ENCODE results near the gene RHBDL1.

GRCh38 chr16:675884-676564 lies 553 bp downstream of the RHBDL1 start:
- TF ChIP-seq EP300 (IDR thresholded peaks at IDR 0.05; ENCODE audit: borderline replicate concordance in 1 of 2, low read depth in 2 of 2, low read length in 2 of 2): no peak
- TF ChIP-seq BRCA1 (IDR thresholded peaks at IDR 0.05; ENCODE audit: low read depth, low read length): no peak
- no peak for TF ChIP-seq POLR2A (IDR thresholded peaks at IDR 0.05; ENCODE audit: control extremely low read depth in 1 of 2, low read depth in 2 of 2, low read length in 2 of 2)
- TF ChIP-seq KDM5A (IDR thresholded peaks at IDR 0.05; ENCODE audit: low read length): no peak
- TF ChIP-seq, protein P1, sequence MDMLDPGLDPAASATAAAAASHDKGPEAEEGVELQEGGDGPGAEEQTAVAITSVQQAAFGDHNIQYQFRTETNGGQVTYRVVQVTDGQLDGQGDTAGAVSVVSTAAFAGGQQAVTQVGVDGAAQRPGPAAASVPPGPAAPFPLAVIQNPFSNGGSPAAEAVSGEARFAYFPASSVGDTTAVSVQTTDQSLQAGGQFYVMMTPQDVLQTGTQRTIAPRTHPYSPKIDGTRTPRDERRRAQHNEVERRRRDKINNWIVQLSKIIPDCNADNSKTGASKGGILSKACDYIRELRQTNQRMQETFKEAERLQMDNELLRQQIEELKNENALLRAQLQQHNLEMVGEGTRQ (IDR thresholded peaks at IDR 0.05; ENCODE audit: low read length): no peak
- TF ChIP-seq CBX5 (IDR thresholded peaks at IDR 0.05; ENCODE audit: low read depth, low read length): no peak
- TF ChIP-seq YY1 (IDR thresholded peaks at IDR 0.05; ENCODE audit: low read depth, low read length): no peak
- TF ChIP-seq CTCF (IDR thresholded peaks at IDR 0.05; ENCODE audit: control extremely low read depth in 1 of 3, insufficient read depth in 1 of 3, low read depth in 1 of 3, low read length in 3 of 3): no peak
- no peak for TF ChIP-seq TBP (IDR thresholded peaks at IDR 0.05; ENCODE audit: low read depth, low read length)
- no peak for TF ChIP-seq NANOG (IDR thresholded peaks at IDR 0.05; ENCODE audit: insufficient read depth, low read depth, low read length, poor library complexity, severe bottlenecking)
- no peak for TF ChIP-seq RXRA (IDR thresholded peaks at IDR 0.05; ENCODE audit: insufficient read depth, low read depth, low read length)
- TF ChIP-seq ASH2L (IDR thresholded peaks at IDR 0.05; ENCODE audit: low read length): no peak
- TF ChIP-seq CREB1 (IDR thresholded peaks at IDR 0.05): no peak
- TF ChIP-seq HDAC2 (IDR thresholded peaks at IDR 0.05; ENCODE audit: borderline replicate concordance in 1 of 2, low read depth in 2 of 2, low read length in 2 of 2): no peak
